NOMO-1 treated with DMSO at 0.1 percent for 48 hours (cell line): Measurements from ENCODE around the gene PPP4C.
A peak's percentile ranks its signal among the peaks of the same experiment; 100 is the strongest.

ENCODE experiments used
- DNase-seq: peaks from one replicate; lab custom pipeline; 2025; ENCODE audit not compliant: unreplicated experiment; lab: John Stamatoyannopoulos, UW

The PPP4C gene

GRCh38 chr16:30054959-30055553, 20.7 kb upstream of the PPP4C start:
- DNase-seq: no peak

- DNase-seq: no peak
Observed at GRCh38 chr16:30060346-30060745, 15.4 kb upstream of the PPP4C start.

GRCh38 chr16:30060836-30061554, 14.8 kb upstream of the PPP4C start:
- DNase-seq: no peak

GRCh38 chr16:30063278-30063892, 12.4 kb upstream of the PPP4C start:
- DNase-seq: no peak

- peak; percentile 76 for DNase-seq
Observed at GRCh38 chr16:30063893-30064728, 11.7 kb upstream of the PPP4C start.

- DNase-seq: no peak
Observed at GRCh38 chr16:30064729-30065101, 11.1 kb upstream of the PPP4C start.

GRCh38 chr16:30065102-30065942, 10.5 kb upstream of the PPP4C start, which contains the start of gene ALDOA:
Gene ALDOA (plus strand): TSS chr16:30065760. CDS start chr16:30066898, 1,138 bp downstream.
- DNase-seq: peak; percentile 99

GRCh38 chr16:30065943-30066760, 9.6 kb upstream of the PPP4C start:
- peak; percentile 33 for DNase-seq

GRCh38 chr16:30066761-30067583, 8.8 kb upstream of the PPP4C start:
- DNase-seq: peak; percentile 31

GRCh38 chr16:30067584-30067916, 8.2 kb upstream of the PPP4C start:
- no peak for DNase-seq

- DNase-seq: no peak
Observed at GRCh38 chr16:30068333-30068732, 7.5 kb upstream of the PPP4C start.

- DNase-seq: peak; percentile 20
Observed at GRCh38 chr16:30068750-30069610, 6.8 kb upstream of the PPP4C start.

GRCh38 chr16:30069611-30070462, 6.0 kb upstream of the PPP4C start:
- DNase-seq: no peak

GRCh38 chr16:30070490-30070889, 5.3 kb upstream of the PPP4C start:
- no peak for DNase-seq

- no peak for DNase-seq
Observed at GRCh38 chr16:30076276-30076791, 540 bp downstream of the PPP4C start.

GRCh38 chr16:30077656-30078055, 1.9 kb downstream of the PPP4C start:
- DNase-seq: no peak

GRCh38 chr16:30078744-30079143, 3.0 kb downstream of the PPP4C start:
- no peak for DNase-seq
